K562 treated with DMSO at 1 percent for 12 hours (cell line): ENCODE measurements around the gene RAB40C. TPM values are rescaled to one million over a fixed set of nuclear protein-coding genes. Genes with fewer than 3 reads are reported as not detected.

Experiments
- total RNA-seq: library from RNA; unstranded; fragments of 300-600 nt; gene quantifications from 2 replicates; pipeline ENCODE4 v1.2.3, GENCODE V29; 2022; ENCODE audit not compliant: insufficient read depth

The RAB40C gene, protein sequence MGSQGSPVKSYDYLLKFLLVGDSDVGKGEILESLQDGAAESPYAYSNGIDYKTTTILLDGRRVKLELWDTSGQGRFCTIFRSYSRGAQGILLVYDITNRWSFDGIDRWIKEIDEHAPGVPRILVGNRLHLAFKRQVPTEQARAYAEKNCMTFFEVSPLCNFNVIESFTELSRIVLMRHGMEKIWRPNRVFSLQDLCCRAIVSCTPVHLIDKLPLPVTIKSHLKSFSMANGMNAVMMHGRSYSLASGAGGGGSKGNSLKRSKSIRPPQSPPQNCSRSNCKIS
- 26.5 and 38.7 TPM in 2 replicates for total RNA-seq

GRCh38 chr16:589658-590187 is at the start of gene RAB40C:
TSS of gene RAB40C (plus strand) at chr16:590066. CDS start at chr16:590292, 226 bp downstream.

DNA sequence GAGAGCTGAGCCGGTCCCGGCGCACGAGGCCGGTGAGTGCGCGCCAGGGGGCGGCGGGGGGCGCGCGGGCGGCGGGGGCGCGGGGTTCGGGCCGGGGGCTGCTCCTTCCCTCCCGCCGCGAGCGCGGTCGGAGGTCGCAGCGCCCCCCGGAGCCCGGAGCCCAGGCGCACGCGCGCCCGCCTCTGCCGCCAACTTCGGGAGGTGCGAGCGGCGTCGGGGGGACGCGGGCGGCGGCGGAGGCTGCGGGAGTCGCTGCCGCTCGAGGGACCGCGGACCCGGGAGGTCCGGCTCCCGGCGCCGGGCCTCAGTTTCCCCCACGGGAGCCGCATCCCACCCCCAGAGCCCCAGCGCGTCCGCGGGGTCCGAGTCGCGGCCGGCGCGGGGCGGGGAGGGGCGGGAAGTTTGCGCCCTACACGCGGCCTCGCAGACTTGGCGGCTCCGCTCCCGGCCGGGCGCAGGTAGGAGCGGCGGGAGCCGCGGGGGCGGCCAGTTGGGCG is 29.6 kb upstream of the RAB40C start, which contains the start of gene PRR35:
Gene PRR35, plus strand, starts transcription at position 191 of the 497 bp plus-strand sequence. CDS start 2,901 bp downstream, outside the sequence.

DNA sequence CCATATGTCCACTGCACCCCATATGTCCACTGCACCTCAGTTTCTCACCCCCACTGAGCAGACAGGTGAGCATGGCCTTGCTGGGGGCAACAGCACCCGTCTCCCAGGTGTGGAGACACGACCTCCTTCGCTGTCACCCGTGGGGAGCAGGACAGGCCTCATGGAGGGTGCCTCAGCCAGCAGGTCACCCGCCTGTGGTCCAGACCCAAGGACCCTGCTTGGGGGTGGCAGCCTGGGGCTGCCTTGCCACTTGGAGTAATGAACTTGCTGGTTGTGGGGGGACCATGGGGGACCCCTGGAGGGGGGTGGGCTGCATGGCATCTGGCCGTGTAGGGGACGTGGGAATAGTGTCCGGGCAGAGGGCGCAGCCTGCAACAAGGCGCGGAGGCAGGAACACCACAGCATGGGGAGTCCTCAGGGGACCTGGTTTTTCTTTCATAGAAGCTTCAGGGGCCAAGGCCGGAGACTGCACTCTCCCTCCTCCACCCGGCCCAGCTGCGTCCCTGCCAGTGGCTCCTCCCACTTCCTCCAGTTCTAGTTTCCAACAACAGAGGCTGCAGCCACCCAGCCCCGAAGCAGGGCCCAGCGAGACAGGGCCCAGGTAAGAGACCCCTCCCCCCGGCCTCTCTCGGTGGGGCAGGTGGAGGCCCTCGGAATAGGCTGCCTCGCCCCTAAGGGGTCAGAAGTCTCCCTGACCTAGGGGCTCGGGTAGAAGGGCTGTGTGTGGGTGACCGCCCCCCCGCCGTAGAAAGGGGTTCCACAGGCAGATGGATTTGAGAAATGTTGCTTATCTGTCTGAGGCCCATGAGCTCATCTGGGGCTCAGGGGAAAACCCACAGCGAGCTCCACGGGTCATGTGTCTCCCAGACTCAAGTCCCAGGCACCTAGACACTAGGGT is 23.1 kb upstream of the RAB40C start, which contains the start of gene NHLRC4:
Gene NHLRC4, plus strand, starts transcription at position 531 of the 898 bp plus-strand sequence. CDS start 1,043 bp downstream, outside the sequence.

DNA sequence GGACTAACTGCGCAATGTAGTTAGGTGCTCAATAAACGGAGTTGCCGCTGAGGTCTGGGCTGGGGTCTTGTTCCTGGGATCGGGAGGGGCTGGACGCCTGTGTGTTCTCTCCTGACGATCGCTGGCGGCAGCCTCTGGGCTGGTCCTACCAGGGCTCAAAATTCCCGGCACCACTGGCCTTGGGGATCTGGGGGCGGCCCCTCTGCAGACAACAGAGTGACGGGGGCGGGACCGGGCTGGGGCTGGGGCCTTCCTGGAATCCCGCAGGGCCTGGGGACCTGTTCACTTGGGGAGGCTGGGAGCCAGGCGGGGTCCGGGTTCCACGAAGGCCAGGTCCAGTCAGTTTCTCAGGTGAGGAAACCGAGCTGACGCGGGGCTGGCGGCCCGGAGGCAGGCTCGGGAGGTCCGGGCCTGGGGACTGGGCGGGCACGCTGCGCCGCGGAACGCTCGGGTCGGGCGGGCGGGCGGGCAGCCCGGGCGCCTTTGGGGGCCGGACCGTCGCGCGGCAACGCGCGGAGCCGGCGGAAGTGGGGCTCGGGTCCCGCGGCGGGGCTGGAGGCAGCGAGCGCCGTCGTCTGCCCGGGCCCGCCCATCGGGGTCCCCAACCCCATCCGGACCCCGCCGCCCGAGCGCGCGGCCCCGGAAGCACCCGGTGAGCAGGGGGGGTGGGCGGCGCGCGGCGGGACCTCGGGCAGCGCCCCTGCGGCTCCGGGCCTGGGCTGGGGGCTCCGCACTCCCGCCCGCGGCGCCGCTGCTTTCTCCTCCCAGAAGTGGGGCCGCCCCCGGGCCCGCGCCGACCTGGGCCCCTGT is 20.2 kb upstream of the RAB40C start, which contains the start of gene PIGQ:
Gene PIGQ, plus strand, starts transcription at position 524 of the 810 bp plus-strand sequence. CDS start 4,107 bp downstream, outside the sequence.

DNA sequence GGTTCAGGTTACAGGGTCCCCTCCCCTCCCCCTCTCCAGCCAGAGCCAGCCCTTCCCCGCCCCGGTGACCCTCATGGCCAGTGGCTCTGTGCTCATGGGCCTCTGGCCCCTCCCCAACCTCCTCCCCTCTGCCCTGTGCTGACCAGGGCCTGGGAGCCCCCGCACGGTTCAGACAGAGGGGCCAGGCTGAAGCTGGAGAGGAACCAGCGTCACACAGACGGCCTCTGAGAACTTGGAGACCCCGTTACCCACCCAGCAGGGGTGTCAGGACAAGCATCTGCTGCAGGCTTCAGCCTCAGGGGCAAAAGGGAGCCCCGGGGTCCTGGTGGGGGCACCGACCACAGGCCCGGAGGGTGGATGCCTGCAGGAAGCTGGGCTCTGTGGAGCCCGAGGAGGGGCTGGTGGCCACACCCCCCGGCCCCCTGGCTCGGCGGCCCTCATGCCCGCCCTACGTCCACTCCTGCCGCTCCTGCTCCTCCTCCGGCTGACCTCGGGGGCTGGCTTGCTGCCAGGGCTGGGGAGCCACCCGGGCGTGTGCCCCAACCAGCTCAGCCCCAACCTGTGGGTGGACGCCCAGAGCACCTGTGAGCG is 41.0 kb downstream of the RAB40C start, which contains the start of gene WFIKKN1:
Gene WFIKKN1, plus strand, starts transcription at position 171 of the 591 bp plus-strand sequence. Its CDS starts 269 bp downstream, at position 440.

DNA sequence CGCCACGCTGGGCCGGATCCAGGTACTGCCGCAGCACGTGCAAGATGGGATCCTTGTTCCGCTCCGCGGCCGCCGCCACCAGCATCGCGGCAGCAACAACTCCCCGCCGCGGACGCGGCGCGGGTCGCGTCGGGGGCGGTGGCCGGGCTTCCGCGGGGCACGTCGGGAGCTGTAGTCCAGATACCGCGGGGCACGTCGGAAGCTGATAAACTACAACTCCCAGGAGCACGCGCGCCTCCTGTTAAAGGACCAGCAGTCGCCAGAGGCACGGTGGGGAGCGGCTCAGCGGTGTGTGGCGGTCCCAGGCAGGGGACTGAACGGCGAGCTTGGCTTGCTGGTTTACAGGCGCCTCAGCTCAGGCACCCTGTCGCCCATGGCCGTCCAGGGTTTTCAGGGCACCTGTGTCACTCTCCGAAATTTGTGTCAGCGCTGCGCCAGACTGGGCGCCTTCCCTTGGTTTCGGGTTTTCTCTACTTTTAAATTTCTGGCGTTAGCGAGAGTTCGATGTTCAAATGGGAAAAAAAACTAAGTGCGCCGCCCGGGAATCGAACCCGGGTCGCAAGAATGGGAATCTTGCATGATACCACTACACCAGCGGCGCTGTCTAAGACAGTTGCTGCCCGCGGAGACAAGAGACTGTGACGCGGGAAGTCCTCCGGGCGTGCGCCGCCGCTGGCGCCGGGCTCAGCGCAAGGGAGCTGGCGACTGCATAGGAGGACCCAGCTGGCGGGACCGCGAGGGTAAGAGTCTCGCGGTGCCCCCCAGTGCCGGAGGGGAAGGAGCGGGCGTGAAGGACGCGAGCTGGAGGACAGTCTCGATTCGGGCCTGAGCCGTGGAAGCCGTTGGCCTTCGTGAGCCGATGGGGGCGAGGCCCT is 46.6 kb downstream of the RAB40C start, which contains the start of gene METTL26:
Gene METTL26, minus strand, starts transcription at position 100 of the 875 bp plus-strand sequence. Its CDS starts 15 bp downstream, at position 85.

DNA sequence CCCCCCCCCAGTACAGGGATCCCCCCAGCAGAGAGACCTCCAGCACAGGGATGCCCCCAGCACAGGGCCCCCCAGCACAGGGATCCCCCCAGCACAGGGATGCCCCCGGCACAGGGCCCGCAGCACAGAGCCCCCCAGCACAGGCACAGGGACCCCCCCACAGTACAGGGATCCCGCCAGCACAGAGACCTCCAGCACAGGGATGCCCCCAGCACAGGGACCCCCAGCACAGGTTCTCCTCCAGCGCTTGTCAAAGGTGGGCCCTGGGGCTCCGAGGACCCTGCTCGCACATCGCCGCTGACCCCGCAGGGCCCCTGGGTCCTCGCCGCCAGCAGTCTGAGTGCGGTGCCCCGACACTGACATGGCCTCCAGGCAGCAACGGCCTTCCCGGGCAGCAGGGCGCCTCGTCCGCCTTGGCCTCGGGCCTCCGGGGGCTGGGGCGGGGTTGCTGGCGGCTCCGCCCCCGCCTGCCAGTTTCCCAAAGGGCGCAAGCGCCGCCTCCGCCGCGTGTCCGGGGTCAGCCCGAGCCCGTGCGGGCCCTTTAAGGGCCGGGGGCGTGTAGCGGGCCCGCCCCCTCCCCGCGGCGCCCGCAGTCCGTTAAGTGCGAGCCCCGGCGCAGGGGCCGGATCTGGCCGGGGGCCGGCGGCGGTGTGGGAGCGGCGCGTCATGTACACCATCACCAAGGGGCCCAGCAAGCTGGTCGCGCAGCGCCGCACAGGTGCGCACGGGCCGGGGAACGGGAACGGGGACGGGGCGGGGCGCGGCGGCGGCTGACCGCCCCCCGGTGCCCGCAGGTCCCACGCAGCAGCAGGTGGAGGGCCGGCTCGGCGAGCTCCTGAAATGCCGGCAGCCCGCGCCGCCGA is 51.7 kb downstream of the RAB40C start, which contains the start of gene MCRIP2:
Gene MCRIP2, plus strand, starts transcription at position 503 of the 863 bp plus-strand sequence. Its CDS starts 164 bp downstream, at position 667.

DNA sequence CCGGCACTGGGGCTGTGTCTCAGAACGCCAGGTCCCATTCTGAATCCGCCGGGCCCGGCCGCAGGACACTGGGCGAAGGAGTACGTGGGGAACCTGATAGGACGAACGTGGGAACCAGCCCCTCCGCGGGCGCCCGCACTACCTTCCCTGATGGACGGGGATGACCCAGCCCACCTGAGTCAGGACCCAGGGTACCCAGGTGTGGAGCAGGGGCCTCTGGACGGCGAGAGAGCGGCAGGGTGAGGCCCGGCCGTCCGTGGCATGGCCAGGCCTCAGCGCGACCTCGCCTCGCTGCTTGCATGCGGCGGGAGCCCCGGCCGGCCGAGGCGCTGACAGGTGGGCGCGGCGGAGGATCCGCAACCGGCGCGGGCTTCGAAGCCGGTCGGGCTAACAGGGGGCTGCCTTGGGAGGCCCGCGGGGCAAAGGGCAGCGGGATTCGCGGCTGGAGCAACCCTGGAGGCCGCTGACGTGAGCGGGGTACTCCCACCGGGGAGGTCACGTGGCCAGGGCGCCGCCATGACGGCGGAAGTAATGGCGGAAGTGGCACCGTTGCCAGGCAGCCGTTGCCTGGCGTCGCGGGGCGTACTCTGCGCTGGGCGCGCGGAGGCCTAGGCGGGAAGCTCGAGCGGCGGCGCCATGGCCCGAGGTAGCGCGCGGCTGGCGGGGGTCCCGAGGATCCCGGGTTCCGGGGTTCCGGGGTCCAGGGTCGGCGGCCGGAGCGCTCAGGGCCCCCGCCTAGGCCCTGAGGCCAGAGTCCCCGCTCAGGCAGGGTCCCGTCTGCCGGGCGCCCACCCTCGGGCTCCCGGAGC is 59.1 kb downstream of the RAB40C start, which contains the start of gene WDR90:
Gene WDR90, plus strand, starts transcription at position 585 of the 809 bp plus-strand sequence. Its CDS starts 52 bp downstream, at position 637.

GRCh38 chr16:667780-668518 is 78.1 kb downstream of the RAB40C start, which contains the start of gene RHOT2:
TSS of gene RHOT2 (plus strand) at chr16:668132. CDS start at chr16:668200, 68 bp downstream.

DNA sequence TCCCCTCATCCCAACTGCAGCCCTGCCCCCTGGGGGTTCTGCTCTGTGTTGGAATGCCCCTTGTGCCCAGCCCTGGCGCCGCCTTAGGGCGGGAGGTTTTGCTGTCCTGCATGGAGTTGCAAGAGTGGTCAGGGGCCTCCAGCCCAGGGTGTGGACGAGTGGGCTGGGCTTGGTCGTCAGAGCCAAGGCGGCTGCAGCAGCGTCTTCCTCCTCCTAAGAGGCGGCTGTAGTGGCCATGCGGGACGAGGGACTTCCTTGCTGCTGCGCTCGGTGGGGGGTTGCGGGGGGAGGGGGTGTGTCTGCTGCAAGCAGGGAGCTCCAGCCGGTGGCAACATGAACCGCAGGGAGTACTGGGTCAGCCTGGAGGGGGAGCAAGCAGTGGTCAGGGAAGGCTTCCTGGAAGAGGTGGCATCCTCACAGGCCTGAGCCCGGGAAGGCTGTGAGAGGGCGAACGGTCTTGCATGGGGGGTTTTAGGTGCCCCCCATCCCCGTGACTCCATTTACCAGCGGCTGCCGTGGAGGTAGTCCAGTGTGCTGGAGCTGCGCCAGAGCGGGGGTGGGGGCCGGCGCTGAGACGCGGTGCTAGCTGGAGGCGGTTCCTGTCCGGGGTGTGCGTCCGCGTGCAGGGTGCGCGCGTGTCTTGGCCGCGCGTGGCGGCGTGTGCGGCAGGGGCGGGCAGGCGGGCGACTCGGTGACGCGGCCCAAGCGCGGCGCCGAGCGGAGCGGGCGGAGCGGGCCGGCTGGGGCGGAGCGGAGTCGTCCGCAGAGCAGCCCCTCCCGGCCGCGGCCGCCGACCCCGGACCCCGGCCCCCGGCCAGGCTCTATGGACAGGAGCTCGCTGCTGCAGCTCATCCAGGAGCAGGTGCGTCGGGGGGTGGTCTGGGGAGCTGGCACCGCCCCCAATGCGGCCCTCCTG is 85.4 kb downstream of the RAB40C start, which contains the start of gene RHBDL1:
Gene RHBDL1, plus strand, starts transcription at position 704 of the 916 bp plus-strand sequence. Its CDS starts 120 bp downstream, at position 824.

Other genes starting within 250 kb of the RAB40C start
- 28.6 and 39.4 TPM in 2 replicates for gene AXIN1, start 237.3 kb upstream of the RAB40C start, total RNA-seq
- gene MRPL28, start 219.5 kb upstream of the RAB40C start, total RNA-seq: 89.7 and 105 TPM in 2 replicates
- gene PGAP6, start 208.1 kb upstream of the RAB40C start, total RNA-seq: 86.0 and 95.6 TPM in 2 replicates
- gene NME4, start 192.9 kb upstream of the RAB40C start, total RNA-seq: 138 and 154 TPM in 2 replicates
- 36.2 and 36.4 TPM in 2 replicates for gene DECR2, start 188.2 kb upstream of the RAB40C start, total RNA-seq
- gene RAB11FIP3, start 164.4 kb upstream of the RAB40C start, total RNA-seq: 10.5 and 18.8 TPM in 2 replicates
- gene CAPN15, start 62.4 kb upstream of the RAB40C start, total RNA-seq: 40.3 and 60.1 TPM in 2 replicates
- not detected in 2 replicates for gene PRR35, start 29.7 kb upstream of the RAB40C start, total RNA-seq
- gene NHLRC4, start 23.1 kb upstream of the RAB40C start, total RNA-seq: 8.4 and 8.5 TPM in 2 replicates
- gene PIGQ, start 20.1 kb upstream of the RAB40C start, total RNA-seq: 31.0 and 43.5 TPM in 2 replicates
- gene WFIKKN1, start 40.9 kb downstream of the RAB40C start, total RNA-seq: 10.4 and 11.0 TPM in 2 replicates
- gene METTL26, start 46.2 kb downstream of the RAB40C start, total RNA-seq: 95.4 and 142 TPM in 2 replicates
- gene MCRIP2, start 51.8 kb downstream of the RAB40C start, total RNA-seq: 62.3 and 95.4 TPM in 2 replicates
- gene WDR90, start 59.3 kb downstream of the RAB40C start, total RNA-seq: 3.2 and 3.7 TPM in 2 replicates
- gene RHOT2, start 78.1 kb downstream of the RAB40C start, total RNA-seq: 131 and 154 TPM in 2 replicates
- gene RHBDL1, start 85.6 kb downstream of the RAB40C start, total RNA-seq: 2.5 and 4.9 TPM in 2 replicates
- 108 and 141 TPM in 2 replicates for gene STUB1, start 90.3 kb downstream of the RAB40C start, total RNA-seq
- 60.7 and 81.8 TPM in 2 replicates for gene JMJD8, start 94.3 kb downstream of the RAB40C start, total RNA-seq
- 21.7 and 24.9 TPM in 2 replicates for gene WDR24, start 100.3 kb downstream of the RAB40C start, total RNA-seq
- 2.5 and 3.3 TPM in 2 replicates for gene FBXL16, start 115.7 kb downstream of the RAB40C start, total RNA-seq
- 38.5 and 41.4 TPM in 2 replicates for gene METRN, start 125.1 kb downstream of the RAB40C start, total RNA-seq
- gene ANTKMT, start 131.1 kb downstream of the RAB40C start, total RNA-seq: 53.9 and 76.5 TPM in 2 replicates
- gene CCDC78, start 136.4 kb downstream of the RAB40C start, total RNA-seq: 1.7 and 2.0 TPM in 2 replicates
- 15.9 and 18.7 TPM in 2 replicates for gene HAGHL, start 137.0 kb downstream of the RAB40C start, total RNA-seq
- gene CIAO3, start 150.9 kb downstream of the RAB40C start, total RNA-seq: 33.1 and 44.1 TPM in 2 replicates
- not detected in 2 replicates for gene MSLN, start 170.7 kb downstream of the RAB40C start, total RNA-seq
- gene RPUSD1, start 198.3 kb downstream of the RAB40C start, total RNA-seq: 40.4 and 44.0 TPM in 2 replicates
- gene CHTF18, start 198.6 kb downstream of the RAB40C start, total RNA-seq: 28.6 and 57.6 TPM in 2 replicates
- not detected in 2 replicates for gene GNG13, start 210.7 kb downstream of the RAB40C start, total RNA-seq